ENCODE results near the gene WSCD1. TPM values are rescaled to one million over a fixed set of nuclear protein-coding genes. Genes with fewer than 3 reads are reported as not detected.

The WSCD1 gene
- total RNA-seq, 1 donor from 2014 or later = 4.2 TPM

- Mint-ChIP-seq H3K36me3 (ENCODE audit: low read depth) (no peaks in the 10 kb centered on the region), H3K27me3 (ENCODE audit: low read depth) (peaks cover 10% of the 10 kb centered on the region), H3K27ac (ENCODE audit: unreplicated experiment) (no peak overlapping the region), H3K9me3 (ENCODE audit: low read depth) (no peaks in the 10 kb centered on the region), H3K4me1 (ENCODE audit: low read depth) (no peaks in the 10 kb centered on the region), H3K4me3 (ENCODE audit: unreplicated experiment) (no peak overlapping the region)
- DNase-seq (ENCODE audit: low spot score) = no peak
- TF ChIP-seq CTCF (IDR thresholded peaks at IDR 0.05) = no peak
These were observed 7.6 kb downstream of the WSCD1 start for GRCh38 chr17:6077752-6078151.

GRCh38 chr17:6078458-6078871 is 8.3 kb downstream of the WSCD1 start:
- H3K27ac Mint-ChIP-seq (ENCODE audit: unreplicated experiment) = no peak overlapping the region

GRCh38 chr17:6079155-6079888 is 9.1 kb downstream of the WSCD1 start:
- no peak for DNase-seq (ENCODE audit: low spot score)
- Mint-ChIP-seq H3K27me3 (ENCODE audit: low read depth) (peaks cover 7% of the 10 kb centered on the region), H3K9me3 (ENCODE audit: low read depth) (no peaks in the 10 kb centered on the region), H3K27ac (ENCODE audit: unreplicated experiment) (no peak overlapping the region), H3K36me3 (ENCODE audit: low read depth) (no peaks in the 10 kb centered on the region), H3K4me1 (ENCODE audit: low read depth) (no peaks in the 10 kb centered on the region), H3K4me3 (ENCODE audit: unreplicated experiment) (no peak overlapping the region)
- no peak for TF ChIP-seq CTCF (IDR thresholded peaks at IDR 0.05)

More at GRCh38 chr17:6078458-6078871, 8.3 kb downstream of the WSCD1 start:
- Mint-ChIP-seq H3K36me3 (ENCODE audit: low read depth) (no peaks in the 10 kb centered on the region), H3K9me3 (ENCODE audit: low read depth) (no peaks in the 10 kb centered on the region), H3K4me1 (ENCODE audit: low read depth) (no peaks in the 10 kb centered on the region), H3K4me3 (ENCODE audit: unreplicated experiment) (no peak overlapping the region), H3K27me3 (ENCODE audit: low read depth) (peaks cover 10% of the 10 kb centered on the region)
- DNase-seq (ENCODE audit: low spot score) = no peak
- no peak for TF ChIP-seq CTCF (IDR thresholded peaks at IDR 0.05)

- no peaks in the 10 kb centered on the region for H3K9me3 Mint-ChIP-seq (ENCODE audit: low read depth)
- peaks cover 7% of the 10 kb centered on the region for H3K27me3 Mint-ChIP-seq (ENCODE audit: low read depth)
- H3K4me3 Mint-ChIP-seq (ENCODE audit: unreplicated experiment) = no peak overlapping the region
- no peak for DNase-seq (ENCODE audit: low spot score)
- no peak for TF ChIP-seq CTCF (IDR thresholded peaks at IDR 0.05)
- H3K4me1 Mint-ChIP-seq (ENCODE audit: low read depth) = no peaks in the 10 kb centered on the region
- H3K36me3 Mint-ChIP-seq (ENCODE audit: low read depth) = no peaks in the 10 kb centered on the region
- no peak overlapping the region for H3K27ac Mint-ChIP-seq (ENCODE audit: unreplicated experiment)
These were observed 9.8 kb downstream of the WSCD1 start for GRCh38 chr17:6079960-6080359.

GRCh38 chr17:6080711-6081430 is 10.7 kb downstream of the WSCD1 start:
- H3K27ac Mint-ChIP-seq (ENCODE audit: unreplicated experiment) = no peak overlapping the region
- no peak overlapping the region for H3K4me3 Mint-ChIP-seq (ENCODE audit: unreplicated experiment)
- TF ChIP-seq CTCF (IDR thresholded peaks at IDR 0.05) = no peak
- no peak for DNase-seq (ENCODE audit: low spot score)
- no peaks in the 10 kb centered on the region for H3K36me3 Mint-ChIP-seq (ENCODE audit: low read depth)
- H3K9me3 Mint-ChIP-seq (ENCODE audit: low read depth) = no peaks in the 10 kb centered on the region
- peaks cover 7% of the 10 kb centered on the region for H3K27me3 Mint-ChIP-seq (ENCODE audit: low read depth)
- H3K4me1 Mint-ChIP-seq (ENCODE audit: low read depth) = no peaks in the 10 kb centered on the region

All from chondrocyte (in vitro differentiated cells).